Vagina (tissue), 2 donors: ENCODE measurements around the gene SYMPK. TPM values are rescaled to one million over a fixed set of nuclear protein-coding genes. Genes with fewer than 3 reads are reported as not detected.

Experiments used
- DNase-seq, 2 donors: peaks; one replicate each; pipeline ENCODE4 v3.0.0-alpha.2; 2017; ENCODE audit errors: extremely low spot score in 2 of 2
- H3K27ac ChIP-seq: fragments of 200-600 bp; sonication (generic); one replicate; pipeline ENCODE4 v1.5.1; 2019
- H3K27me3 ChIP-seq: fragments of 200-600 bp; sonication (generic); one replicate; pipeline ENCODE4 v1.5.1; 2019
- H3K36me3 ChIP-seq, 2 donors: fragments of 200-600 bp; sonication (generic); one replicate each; pipeline ENCODE4 v1.5.1; 2017 to 2019
- H3K4me1 ChIP-seq: fragments of 200-600 bp; sonication (generic); one replicate; pipeline ENCODE4 v1.5.1; 2019
- H3K4me3 ChIP-seq, 2 donors: fragments of 200-600 bp; sonication (generic); 1 replicate in 1 of 2; 2 replicates in 1 of 2; pipeline ENCODE4 v1.5.1; 2016 to 2019
- H3K9me3 ChIP-seq: fragments of 200-600 bp; sonication (generic); one replicate; pipeline ENCODE4 v1.5.1; 2019
- CTCF ChIP-seq, 3 experiments: fragments of 450-650 bp in 2 of 3; fragments of 200-600 bp in 1 of 3; sonication (generic) in 1 of 3; IDR thresholded peaks; one replicate each; pipeline ENCODE4 v1.5.1; 2017 to 2019; ENCODE audit warnings: antibody characterized with exemption in 3 of 3, mild to moderate bottlenecking in 2 of 3, moderate library complexity in 2 of 3
- POLR2A ChIP-seq, 2 donors: fragments of 450-650 bp; IDR thresholded peaks; one replicate each; pipeline ENCODE4 v1.6.1; 2017; ENCODE audit warnings: antibody characterized with exemption in 2 of 2, mild to moderate bottlenecking in 2 of 2, moderate library complexity in 2 of 2
- POLR2AphosphoS5 ChIP-seq, 2 donors: sonication (generic); formaldehyde crosslinking; IDR thresholded peaks; one replicate each; pipeline ENCODE4 v1.9.0; 2017; ENCODE audit warnings: antibody characterized with exemption in 2 of 2, mild to moderate bottlenecking in 2 of 2, low read depth in 1 of 2; ENCODE audit not compliant: insufficient read depth in 1 of 2
- intact Hi-C: fragments of 100-400 bp; cut with DNase I; formaldehyde crosslinking; loops from one replicate; pipeline ENCODE4 v1.15.1; 2023
- total RNA-seq: library from RNA; depleted of rRNA; stranded (reverse); fragments of >200 nt; gene quantifications from one replicate; pipeline ENCODE4 v1.2.3, GENCODE V29; 2016

SYMPK gene
- total RNA-seq, 1 donor from 2014 or later, result 43.2 TPM

- intact Hi-C loops, result loop anchor here (10.0 kb wide), 1 partner anchor 70 kb away; the partner anchor contains the start of gene RSPH6A
- DNase-seq, result no peak
- Histone ChIP-seq H3K27me3 (no peaks in the 10 kb centered on the region), H3K36me3 (no peaks in the 10 kb centered on the region), H3K27ac (peak overlapping the region; percentile 93), H3K4me1 (peaks cover 36% of the 10 kb centered on the region), H3K9me3 (no peaks in the 10 kb centered on the region), H3K4me3 (peak overlapping the region; percentile 72 to 84)
- no peak for TF ChIP-seq POLR2AphosphoS5 (IDR thresholded peaks at IDR 0.05; ENCODE audit: insufficient read depth in 1 of 2, low read depth in 1 of 2)
- no peak for TF ChIP-seq POLR2A (IDR thresholded peaks at IDR 0.05)
- no peak for TF ChIP-seq CTCF (IDR thresholded peaks at IDR 0.05)
Measured at GRCh38 chr19:45884682-45885555, 22.0 kb upstream of the SYMPK start.

DNA sequence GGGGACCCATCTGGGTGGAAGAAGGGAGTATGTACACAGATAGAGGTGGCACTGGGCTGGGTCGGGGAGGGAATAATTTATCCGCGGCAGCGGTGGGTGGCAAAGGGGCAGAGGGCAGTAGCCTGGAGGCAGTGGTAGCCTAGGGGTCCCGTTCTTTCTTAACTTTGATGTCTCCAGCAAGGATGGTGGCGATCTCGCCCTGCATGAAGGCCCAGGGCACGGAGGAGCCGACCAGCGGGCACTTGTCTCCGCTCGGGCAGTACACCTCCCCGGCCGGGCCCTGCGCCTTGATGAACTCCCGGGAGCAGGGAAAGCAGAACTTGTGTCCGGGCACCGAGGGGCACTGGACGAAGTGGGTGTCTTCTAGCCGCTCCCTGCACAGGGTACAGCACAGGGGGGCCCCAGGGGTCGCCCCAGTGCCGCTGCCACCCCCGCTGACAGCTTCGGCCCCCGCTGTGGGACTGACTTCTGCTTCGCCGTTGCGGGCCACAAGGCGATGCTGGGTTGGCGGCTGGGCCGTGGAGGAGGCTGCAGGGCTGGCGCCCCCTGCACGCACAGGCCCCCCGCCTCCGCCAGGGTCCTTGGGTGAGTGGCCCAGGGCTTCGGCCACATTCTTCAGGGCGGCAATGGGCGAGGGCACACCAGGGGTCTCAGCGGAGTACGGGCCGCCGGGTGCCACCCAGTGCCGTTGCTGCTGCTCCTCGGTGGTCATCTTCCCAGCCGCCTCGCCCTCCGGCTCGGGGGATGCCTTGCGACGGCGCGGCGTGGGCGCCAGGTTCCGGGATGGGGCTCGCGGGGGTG lies 21.1 kb upstream of the SYMPK start:
- DNase-seq, result no peak
- intact Hi-C loops, result loop anchor here (10.0 kb wide), 1 partner anchor 69 kb away; the partner anchor contains the start of gene RSPH6A
- TF ChIP-seq POLR2A (IDR thresholded peaks at IDR 0.05), result no peak
- no peak for TF ChIP-seq CTCF (IDR thresholded peaks at IDR 0.05)
- TF ChIP-seq POLR2AphosphoS5 (IDR thresholded peaks at IDR 0.05; ENCODE audit: insufficient read depth in 1 of 2, low read depth in 1 of 2), result no peak
- peaks cover 36% of the 10 kb centered on the region for H3K4me1 ChIP-seq
- H3K9me3 ChIP-seq, result no peaks in the 10 kb centered on the region
- H3K27ac ChIP-seq, result no peak overlapping the region
- H3K36me3 ChIP-seq, result no peaks in the 10 kb centered on the region
- H3K27me3 ChIP-seq, result no peaks in the 10 kb centered on the region
- H3K4me3 ChIP-seq, result peak overlapping the region; percentile 3 to 72

DNA sequence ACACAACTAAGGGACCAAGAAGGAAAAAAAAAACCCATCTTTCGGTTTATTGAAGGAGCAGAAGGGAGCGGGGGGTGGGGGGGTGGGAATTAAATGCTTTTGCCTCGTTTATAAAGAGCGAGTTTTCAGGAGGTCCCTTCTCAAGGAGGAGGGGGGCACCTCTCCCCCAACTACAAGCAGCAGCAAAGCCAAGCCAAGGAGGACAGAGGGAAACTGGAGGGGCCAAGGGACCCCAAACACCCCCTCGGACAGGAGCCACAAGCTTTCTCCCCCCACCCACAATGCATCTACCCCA lies 20.6 kb upstream of the SYMPK start:
- Histone ChIP-seq H3K4me3 (peak overlapping the region in 1 of 2 donors; percentile 32), H3K9me3 (no peaks in the 10 kb centered on the region), H3K36me3 (no peaks in the 10 kb centered on the region), H3K27me3 (no peaks in the 10 kb centered on the region), H3K4me1 (peaks cover 36% of the 10 kb centered on the region), H3K27ac (no peak overlapping the region)
- intact Hi-C loops, result loop anchor here (10.0 kb wide), 1 partner anchor 69 kb away; the partner anchor contains the start of gene RSPH6A
- no peak for DNase-seq
- TF ChIP-seq POLR2A (IDR thresholded peaks at IDR 0.05), result no peak
- no peak for TF ChIP-seq CTCF (IDR thresholded peaks at IDR 0.05)
- no peak for TF ChIP-seq POLR2AphosphoS5 (IDR thresholded peaks at IDR 0.05; ENCODE audit: insufficient read depth in 1 of 2, low read depth in 1 of 2)

DNA sequence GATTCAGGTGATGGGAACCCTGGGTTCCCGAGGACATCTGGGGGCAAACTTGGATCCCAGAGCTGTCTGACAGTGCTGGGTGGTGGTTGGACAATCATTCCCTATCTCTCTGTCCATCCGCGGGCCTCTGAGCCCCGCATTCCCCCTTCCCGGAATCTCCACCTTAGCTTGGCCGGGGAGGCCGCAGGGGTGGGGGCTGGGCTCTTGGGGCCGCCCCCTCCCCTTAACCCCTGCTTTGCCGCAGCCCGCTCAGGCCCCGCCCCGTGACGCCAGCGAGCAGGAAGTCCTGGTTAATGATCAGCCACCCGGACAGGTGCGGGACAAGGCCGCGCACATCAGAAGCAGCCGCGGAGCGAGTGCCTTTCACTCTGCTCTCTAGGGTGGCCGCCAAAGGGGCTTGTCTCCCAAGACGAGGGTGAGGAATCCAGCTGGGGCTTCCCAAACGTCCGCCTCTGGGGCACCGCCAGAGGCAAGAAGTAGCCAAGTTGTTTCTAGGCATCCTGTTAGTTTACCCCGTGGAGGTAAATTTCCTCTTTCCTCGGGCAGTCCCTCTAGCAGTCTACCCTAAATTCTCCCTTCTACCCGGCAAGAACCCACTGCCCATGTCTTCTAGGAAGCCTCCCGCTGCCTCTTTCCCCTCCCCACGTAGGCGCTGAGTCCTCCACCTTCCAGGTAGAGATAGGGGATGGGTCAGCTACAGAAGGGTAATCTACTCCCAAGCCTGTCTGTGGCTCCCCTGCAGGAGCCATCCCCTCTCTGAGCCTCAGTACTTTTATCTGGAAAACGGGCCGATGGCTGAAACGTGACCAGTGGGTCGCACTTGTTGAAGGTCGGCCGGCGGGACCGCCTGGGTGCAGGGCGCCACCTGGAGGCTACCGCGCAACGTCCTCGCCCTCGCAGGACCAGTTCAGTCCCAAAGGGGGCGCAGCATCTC lies 20.0 kb upstream of the SYMPK start:
- intact Hi-C loops, result loop anchor here (10.0 kb wide), 1 partner anchor 68 kb away; the partner anchor contains the start of gene RSPH6A
- no peak for TF ChIP-seq POLR2A (IDR thresholded peaks at IDR 0.05)
- TF ChIP-seq POLR2AphosphoS5 (IDR thresholded peaks at IDR 0.05; ENCODE audit: insufficient read depth in 1 of 2, low read depth in 1 of 2), result peak; percentile 18 to 40
- TF ChIP-seq CTCF (IDR thresholded peaks at IDR 0.05), result peak; percentile 49 to 70 (median 59)
- DNase-seq, result no peak
- H3K4me3 ChIP-seq, result peak overlapping the region; percentile 21 to 32
- H3K36me3 ChIP-seq, result no peaks in the 10 kb centered on the region
- peak overlapping the region; percentile 60 for H3K27ac ChIP-seq
- H3K4me1 ChIP-seq, result peaks cover 36% of the 10 kb centered on the region
- H3K9me3 ChIP-seq, result no peaks in the 10 kb centered on the region
- no peaks in the 10 kb centered on the region for H3K27me3 ChIP-seq
